ENCODE data around the gene C16orf86. TPM values are rescaled to one million over a fixed set of nuclear protein-coding genes. Genes with fewer than 3 reads are reported as not detected.
A peak's percentile ranks its signal among the peaks of the same experiment; 100 is the strongest.
"Not testable (repeated sequence)": the region's sequence is repeated elsewhere in the genome, so short reads cannot be mapped to it uniquely, and the experiment has no call there.

C16orf86 gene
- total RNA-seq, 2 experiments from 2014 or later: 2.9 to 4.3 TPM

- H3K4me1 Mint-ChIP-seq: peaks cover 26% of the 10 kb centered on the region
- ChIA-PET POLR2A (interaction anchor here (1.0 to 1.8 kb wide), 2 partner anchors 13 to 116 kb away, joined by 3 to 4 read pairs; no protein-coding TSS in a partner anchor), CTCF (interaction anchor here (0.7 to 0.8 kb wide), 3 partner anchors 15 to 165 kb away, joined by 3 to 4 read pairs (median 3); no protein-coding TSS in a partner anchor)
- H3K4me3 Mint-ChIP-seq: no peak overlapping the region
- H3K9me3 Mint-ChIP-seq: no peaks in the 10 kb centered on the region
- no peaks in the 10 kb centered on the region for H3K27me3 Mint-ChIP-seq
- H3K27ac Mint-ChIP-seq: peak overlapping the region; percentile 85
- DNase-seq: no peak
- H3K36me3 Mint-ChIP-seq (ENCODE audit: low read depth): peaks cover 22% of the 10 kb centered on the region
Measured at GRCh38 chr16:67685388-67686112, 18.9 kb downstream of the C16orf86 start.

- H3K27me3 Mint-ChIP-seq, H3K9me3 Mint-ChIP-seq, H3K27ac Mint-ChIP-seq, H3K4me1 Mint-ChIP-seq, H3K4me3 Mint-ChIP-seq, DNase-seq: not testable (repeated sequence)
- ChIA-PET CTCF (interaction anchor here (1.5 kb wide), 1 partner anchor 123 kb away, joined by 4 read pairs; no protein-coding TSS in a partner anchor), POLR2A (interaction anchor here (0.7 kb wide), 1 partner anchor 679 kb away, joined by 3 read pairs; no protein-coding TSS in a partner anchor)
- H3K36me3 Mint-ChIP-seq (ENCODE audit: low read depth): peaks cover 11% of the 10 kb centered on the region
Measured at GRCh38 chr16:67693517-67694285, 27.1 kb downstream of the C16orf86 start.

GRCh38 chr16:67694611-67695010 is 28.0 kb downstream of the C16orf86 start:
- CTCF ChIA-PET: interaction anchor here (1.0 to 1.2 kb wide), 2 partner anchors 22 to 27 kb away, joined by 3 to 5 read pairs; no protein-coding TSS in a partner anchor
- Mint-ChIP-seq H3K36me3 (ENCODE audit: low read depth) (peaks cover 14% of the 10 kb centered on the region), H3K4me3 (no peak overlapping the region), H3K4me1 (peaks cover 5% of the 10 kb centered on the region), H3K27me3 (no peaks in the 10 kb centered on the region), H3K27ac (no peak overlapping the region), H3K9me3 (peaks cover 2% of the 10 kb centered on the region)
- no peak for DNase-seq
- POLR2A ChIA-PET: no interaction called here

GRCh38 chr16:67697422-67698185 is 31.0 kb downstream of the C16orf86 start:
- Mint-ChIP-seq H3K36me3 (ENCODE audit: low read depth) (peaks cover 14% of the 10 kb centered on the region), H3K4me3 (no peak overlapping the region), H3K27me3 (no peaks in the 10 kb centered on the region), H3K9me3 (peaks cover 2% of the 10 kb centered on the region), H3K27ac (no peak overlapping the region), H3K4me1 (peaks cover 5% of the 10 kb centered on the region)
- ChIA-PET CTCF (no interaction called here), POLR2A (interaction anchor here (1.7 kb wide), 1 partner anchor 21 kb away, joined by 4 read pairs; the partner anchor contains the start of gene GFOD2)
- no peak for DNase-seq

GRCh38 chr16:67699265-67699664 is 32.7 kb downstream of the C16orf86 start:
- Mint-ChIP-seq H3K9me3 (peaks cover 2% of the 10 kb centered on the region), H3K27me3 (no peaks in the 10 kb centered on the region), H3K36me3 (ENCODE audit: low read depth) (peaks cover 14% of the 10 kb centered on the region), H3K4me3 (no peak overlapping the region), H3K4me1 (peaks cover 21% of the 10 kb centered on the region), H3K27ac (no peak overlapping the region)
- ChIA-PET POLR2A (no interaction called here), CTCF (no interaction called here)
- no peak for DNase-seq

- H3K4me3 Mint-ChIP-seq: no peak overlapping the region
- ChIA-PET CTCF (interaction anchor here (0.6 to 1.3 kb wide), 3 partner anchors 7 to 114 kb away, joined by 3 to 8 read pairs (median 4); no protein-coding TSS in a partner anchor), POLR2A (interaction anchor here (1.1 kb wide), 1 partner anchor 18 kb away, joined by 3 read pairs; no protein-coding TSS in a partner anchor)
- peaks cover 2% of the 10 kb centered on the region for H3K9me3 Mint-ChIP-seq
- no peak for DNase-seq
- peaks cover 29% of the 10 kb centered on the region for H3K4me1 Mint-ChIP-seq
- no peak overlapping the region for H3K27ac Mint-ChIP-seq
- H3K36me3 Mint-ChIP-seq (ENCODE audit: low read depth): peaks cover 14% of the 10 kb centered on the region
- H3K27me3 Mint-ChIP-seq: no peaks in the 10 kb centered on the region
Measured at GRCh38 chr16:67701420-67701819, 34.8 kb downstream of the C16orf86 start.

- Mint-ChIP-seq H3K9me3 (peaks cover 2% of the 10 kb centered on the region), H3K36me3 (ENCODE audit: low read depth) (peaks cover 14% of the 10 kb centered on the region), H3K27me3 (no peaks in the 10 kb centered on the region), H3K27ac (no peak overlapping the region), H3K4me1 (peaks cover 25% of the 10 kb centered on the region), H3K4me3 (no peak overlapping the region)
- DNase-seq: no peak
- ChIA-PET POLR2A (no interaction called here), CTCF (interaction anchor here (0.6 to 0.7 kb wide), 2 partner anchors 113 to 148 kb away, joined by 3 to 8 read pairs; no protein-coding TSS in a partner anchor)
Measured at GRCh38 chr16:67702130-67702529, 35.5 kb downstream of the C16orf86 start.

- H3K4me3 Mint-ChIP-seq: no peak overlapping the region
- POLR2A ChIA-PET: no interaction called here
- H3K27ac Mint-ChIP-seq: peak overlapping the region; percentile 77
- peak; percentile 33 for DNase-seq
- H3K27me3 Mint-ChIP-seq: no peaks in the 10 kb centered on the region
- H3K36me3 Mint-ChIP-seq (ENCODE audit: low read depth): peaks cover 3% of the 10 kb centered on the region
- peaks cover 1% of the 10 kb centered on the region for H3K9me3 Mint-ChIP-seq
- CTCF ChIA-PET: interaction anchor here (1.0 kb wide), 1 partner anchor 16 kb away, joined by 3 read pairs; no protein-coding TSS in a partner anchor
- H3K4me1 Mint-ChIP-seq: peaks cover 25% of the 10 kb centered on the region
Measured at GRCh38 chr16:67703626-67704025, 37.0 kb downstream of the C16orf86 start.

- no peaks in the 10 kb centered on the region for H3K27me3 Mint-ChIP-seq
- CTCF ChIA-PET: interaction anchor here (1.0 to 1.2 kb wide), 2 partner anchors 16 to 183 kb away, joined by 3 read pairs; no protein-coding TSS in a partner anchor
- peaks cover 25% of the 10 kb centered on the region for H3K4me1 Mint-ChIP-seq
- H3K36me3 Mint-ChIP-seq (ENCODE audit: low read depth): no peaks in the 10 kb centered on the region
- no peak for DNase-seq
- peak overlapping the region; percentile 77 for H3K27ac Mint-ChIP-seq
- POLR2A ChIA-PET: no interaction called here
- no peaks in the 10 kb centered on the region for H3K9me3 Mint-ChIP-seq
- H3K4me3 Mint-ChIP-seq: no peak overlapping the region
Measured at GRCh38 chr16:67704110-67704509, 37.5 kb downstream of the C16orf86 start.

- H3K27me3 Mint-ChIP-seq: no peaks in the 10 kb centered on the region
- H3K27ac Mint-ChIP-seq: no peak overlapping the region
- ChIA-PET CTCF (interaction anchor here (1.4 kb wide), 1 partner anchor 160 kb away, joined by 8 read pairs; no protein-coding TSS in a partner anchor), POLR2A (no interaction called here)
- no peak overlapping the region for H3K4me3 Mint-ChIP-seq
- H3K36me3 Mint-ChIP-seq (ENCODE audit: low read depth): no peaks in the 10 kb centered on the region
- no peaks in the 10 kb centered on the region for H3K9me3 Mint-ChIP-seq
- no peak for DNase-seq
- peaks cover 31% of the 10 kb centered on the region for H3K4me1 Mint-ChIP-seq
Measured at GRCh38 chr16:67707210-67707609, 40.6 kb downstream of the C16orf86 start.

- CTCF ChIA-PET: no interaction called here
- POLR2A ChIA-PET: no interaction called here
- H3K4me1 Mint-ChIP-seq: peaks cover 28% of the 10 kb centered on the region
- H3K27me3 Mint-ChIP-seq: no peaks in the 10 kb centered on the region
- no peak for DNase-seq
- H3K9me3 Mint-ChIP-seq: no peaks in the 10 kb centered on the region
- no peaks in the 10 kb centered on the region for H3K36me3 Mint-ChIP-seq (ENCODE audit: low read depth)
- H3K27ac Mint-ChIP-seq: no peak overlapping the region
- H3K4me3 Mint-ChIP-seq: no peak overlapping the region
Measured at GRCh38 chr16:67707790-67708189, 41.2 kb downstream of the C16orf86 start.

- no peak overlapping the region for H3K4me3 Mint-ChIP-seq
- H3K9me3 Mint-ChIP-seq: no peaks in the 10 kb centered on the region
- ChIA-PET POLR2A (interaction anchor here (1.8 kb wide), 1 partner anchor 11 kb away, joined by 5 read pairs; the partner anchor contains the start of gene GFOD2), CTCF (interaction anchor here (1.6 kb wide), 1 partner anchor 8 kb away, joined by 3 read pairs; no protein-coding TSS in a partner anchor)
- no peaks in the 10 kb centered on the region for H3K36me3 Mint-ChIP-seq (ENCODE audit: low read depth)
- H3K27me3 Mint-ChIP-seq: no peaks in the 10 kb centered on the region
- peaks cover 23% of the 10 kb centered on the region for H3K4me1 Mint-ChIP-seq
- no peak for DNase-seq
- no peak overlapping the region for H3K27ac Mint-ChIP-seq
Measured at GRCh38 chr16:67708368-67708771, 41.8 kb downstream of the C16orf86 start.

Measured in activated CD4-positive, alpha-beta memory T cell treated with anti-CD3 and anti-CD28 coated beads, Interleukin-2, amount 10 ng/mL, durations not matched to agents 7 days and 5 days (primary cell).